H1 (cell line): ENCODE measurements around the gene TPD52L1. TPM values are rescaled to one million over a fixed set of nuclear protein-coding genes. Genes with fewer than 3 reads are reported as not detected.

Experiments used
- CHD7 ChIP-seq: fragments of 300-600 bp; sonication (generic); IDR thresholded peaks from 2 replicates; pipeline ENCODE4 v1.7.1; 2012; ENCODE audit warnings: low read length, moderate library complexity, mild to moderate bottlenecking, inconsistent platforms; ENCODE audit not compliant: insufficient replicate concordance
- POU5F1 ChIP-seq: IDR thresholded peaks from 2 replicates; pipeline ENCODE4 v1.6.1; 2011; ENCODE audit warnings: low read depth, mild to moderate bottlenecking, low read length, moderate library complexity
- SUZ12 ChIP-seq: fragments of 200-600 bp; sonication (generic); IDR thresholded peaks from 2 replicates; pipeline ENCODE4 v1.6.1; 2012; ENCODE audit warnings: mild to moderate bottlenecking, inconsistent platforms, low read length, moderate library complexity, mixed read lengths
- polyA plus RNA-seq, 7 experiments: library from polyadenylated mRNA; depleted of rRNA in 3 of 7; stranded (reverse) in 5 of 7; unstranded in 2 of 7; fragments of >200 nt in 5 of 7; fragments of 200-250 nt in 2 of 7; gene quantifications; 1 replicate in 5 of 7; 2 replicates in 1 of 7; 4 replicates in 1 of 7; pipeline versions ENCODE4 v1.2.1 to v1.2.3, GENCODE V29; 2011 to 2013; ENCODE audit warnings: missing spikeins in 2 of 7, mixed read lengths in 2 of 7
- total RNA-seq: library from RNA; stranded (reverse); fragmentation: NEBNext Ultra II Directional; extraction: Animal tissue kit (Norgen Biotek cat#: 25700); gene quantifications from 2 replicates; pipeline ENCODE4 v1.2.1, GENCODE V29; 2021

TPD52L1 gene
- total and polyA plus RNA-seq, 2 of the 8 experiments (the other 6 are each of a cell fraction or from before 2014, with no cell fraction given), result 7.4 to 14.2 TPM

- TF ChIP-seq CHD7, result no peak
- no peak for TF ChIP-seq POU5F1
- no peak for TF ChIP-seq SUZ12
Measured at GRCh38 chr6:125262016-125263013, 108.7 kb downstream of the TPD52L1 start (continued).
